Fibroblast of skin of left quadriceps (primary cell): ENCODE measurements around the gene SNRK.
"Not testable (repeated sequence)": the region's sequence is repeated elsewhere in the genome, so short reads cannot be mapped to it uniquely, and the experiment has no call there.

Experiments
- DNase-seq, 2 experiments: peaks; one replicate each; pipeline ENCODE4 v3.0.0-alpha.2; 2013; ENCODE audit warnings: low read depth in 2 of 2

The SNRK gene

GRCh38 chr3:43346978-43347749, 60.8 kb downstream of the SNRK start:
- no peak for DNase-seq

GRCh38 chr3:43347774-43348173, 61.4 kb downstream of the SNRK start:
- DNase-seq: no peak

DNA sequence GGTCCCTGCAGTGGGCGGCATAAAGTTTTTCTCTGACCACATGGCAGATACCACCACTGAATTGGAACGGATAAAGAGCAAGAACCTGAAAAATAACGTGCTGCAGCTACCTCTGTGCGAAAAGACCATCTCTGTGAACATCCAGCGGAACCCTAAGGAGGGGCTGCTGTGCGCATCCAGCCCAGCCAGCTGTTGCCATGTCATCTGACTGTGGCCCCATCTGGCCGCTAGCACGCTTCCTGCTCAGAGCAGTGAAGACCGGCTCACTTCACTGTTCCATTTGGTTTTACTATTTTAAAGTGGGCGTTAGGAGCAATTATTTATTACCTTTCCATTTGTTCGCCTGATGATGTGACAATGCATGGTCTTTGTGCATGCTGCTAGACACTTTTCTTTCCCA, 62.0 kb downstream of the SNRK start:
- DNase-seq: no peak

GRCh38 chr3:43348852-43349574, 62.7 kb downstream of the SNRK start:
- no peak for DNase-seq

GRCh38 chr3:43349716-43350115, 63.4 kb downstream of the SNRK start:
- DNase-seq: no peak

GRCh38 chr3:43353393-43353792, 67.1 kb downstream of the SNRK start:
- DNase-seq: no peak

- DNase-seq: no peak
Measured at GRCh38 chr3:43353923-43354670, 67.8 kb downstream of the SNRK start.

DNA sequence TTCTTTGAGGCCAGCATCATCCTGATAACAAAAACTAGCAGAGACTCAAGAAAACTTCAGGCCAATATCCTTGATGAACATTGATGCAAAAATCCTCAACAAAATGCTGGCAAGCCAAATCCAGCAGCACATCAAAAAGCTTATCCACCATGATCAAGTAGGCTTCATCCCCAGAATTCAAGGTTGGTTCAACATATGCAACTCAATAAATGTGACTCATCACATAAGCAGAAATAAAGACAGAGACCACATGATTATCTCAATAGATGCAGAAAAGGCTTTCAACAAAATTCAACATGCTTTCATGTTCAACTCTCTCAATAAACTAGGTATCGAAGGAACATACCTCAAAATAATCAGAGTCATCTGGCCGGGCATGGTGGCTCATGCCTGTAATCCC, 69.7 kb downstream of the SNRK start:
- DNase-seq: not testable (repeated sequence)

- DNase-seq: no peak
Measured at GRCh38 chr3:43361077-43361476, 74.7 kb downstream of the SNRK start.

GRCh38 chr3:43362183-43362582, 75.8 kb downstream of the SNRK start:
- no peak for DNase-seq

GRCh38 chr3:43362961-43363360, 76.6 kb downstream of the SNRK start:
- no peak for DNase-seq

- no peak for DNase-seq
Measured at GRCh38 chr3:43363621-43364266, 77.4 kb downstream of the SNRK start.

GRCh38 chr3:43364494-43364893, 78.2 kb downstream of the SNRK start:
- no peak for DNase-seq

DNA sequence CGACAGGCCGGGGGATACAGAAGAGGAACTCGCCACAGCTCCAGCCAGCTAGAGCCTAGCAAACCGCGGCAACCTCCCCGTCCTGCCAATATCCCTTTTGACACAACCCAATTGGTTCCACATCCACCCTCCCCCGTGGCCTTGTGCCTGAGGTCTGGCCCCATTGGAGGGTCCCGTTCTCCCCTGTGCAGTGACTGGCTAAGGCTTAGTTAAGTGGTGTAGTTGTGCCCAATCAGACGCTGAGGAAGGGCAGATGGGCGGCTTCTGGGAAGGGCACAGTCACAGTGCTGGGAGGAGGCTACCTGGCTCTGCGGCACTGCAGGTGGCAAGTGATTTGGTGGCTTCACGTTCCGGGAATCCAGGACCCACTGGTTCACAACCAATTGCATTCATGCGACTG, 78.6 kb downstream of the SNRK start:
- DNase-seq: no peak

DNA sequence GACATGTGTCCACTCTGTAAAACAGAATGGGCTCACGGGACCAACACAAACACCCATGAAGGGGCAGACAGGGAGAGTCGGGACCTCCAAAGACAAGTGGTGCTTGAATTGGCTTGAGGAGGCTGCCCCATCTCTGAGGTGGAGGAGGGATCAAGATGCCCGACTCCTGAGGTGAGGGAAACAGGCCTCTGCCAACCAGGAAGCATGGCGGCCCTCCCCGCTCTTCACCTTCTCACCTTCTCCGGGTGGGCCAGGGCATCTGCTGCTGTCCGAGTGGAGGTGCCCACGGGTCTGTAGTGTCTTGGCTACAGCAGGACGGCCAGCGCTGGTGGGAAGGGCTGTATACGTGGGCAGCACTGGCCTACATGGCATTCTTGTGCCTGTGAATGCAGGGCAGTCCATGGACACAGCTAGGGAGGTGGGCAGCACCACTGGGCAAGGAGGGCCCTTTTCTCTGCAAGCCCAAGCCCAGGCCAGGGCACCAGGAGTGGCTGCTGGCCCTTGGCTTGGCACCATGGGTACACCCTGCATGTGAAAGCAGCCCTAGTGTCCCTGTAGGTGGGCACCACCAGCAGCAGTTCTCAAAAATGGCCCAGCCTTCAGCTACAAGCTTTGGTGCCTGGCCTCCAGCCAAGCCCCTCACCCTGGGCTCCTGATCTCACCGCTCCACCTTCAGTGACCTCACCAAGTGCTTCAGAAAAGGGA, 79.4 kb downstream of the SNRK start:
- no peak for DNase-seq

DNA sequence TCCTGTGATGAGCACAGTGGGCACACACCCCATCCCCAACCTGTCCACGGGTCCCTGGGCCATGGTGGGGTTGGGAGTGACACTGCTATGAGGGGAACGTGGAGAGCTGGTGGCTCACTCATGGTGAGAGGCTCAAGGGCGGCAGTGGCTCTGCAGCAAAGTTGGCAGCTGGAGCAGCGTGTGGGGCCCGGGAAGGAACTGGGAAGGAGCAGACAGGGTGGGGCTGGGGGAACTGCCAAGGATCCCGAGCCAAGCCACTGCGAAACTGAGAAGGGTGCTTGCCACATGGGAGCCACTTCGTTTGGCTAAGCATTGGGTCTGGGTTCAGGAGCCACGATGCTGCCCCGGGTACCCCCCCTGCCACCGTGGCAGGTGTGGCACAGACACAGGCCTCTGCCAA, 80.1 kb downstream of the SNRK start:
- DNase-seq: no peak

DNA sequence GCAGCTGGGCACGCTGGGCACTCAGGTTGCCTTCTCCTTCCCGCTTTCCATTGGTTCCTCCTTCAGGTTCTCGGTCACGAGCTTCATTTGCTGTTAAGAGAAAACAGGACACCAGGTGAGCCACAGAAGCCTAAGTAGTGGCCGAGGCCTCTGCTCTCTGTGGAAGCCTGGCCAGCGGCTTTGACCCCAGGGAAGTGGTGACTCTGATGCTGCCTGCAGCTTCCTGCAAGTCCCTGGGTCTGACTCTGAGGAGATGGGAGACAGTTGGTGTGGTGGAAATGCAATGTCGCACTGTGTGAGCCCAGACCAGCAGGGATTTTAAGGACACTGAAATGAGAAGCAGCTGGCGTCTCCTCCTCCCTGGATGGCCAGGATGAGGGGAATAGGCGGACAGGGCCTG, 80.5 kb downstream of the SNRK start:
- DNase-seq: no peak

DNA sequence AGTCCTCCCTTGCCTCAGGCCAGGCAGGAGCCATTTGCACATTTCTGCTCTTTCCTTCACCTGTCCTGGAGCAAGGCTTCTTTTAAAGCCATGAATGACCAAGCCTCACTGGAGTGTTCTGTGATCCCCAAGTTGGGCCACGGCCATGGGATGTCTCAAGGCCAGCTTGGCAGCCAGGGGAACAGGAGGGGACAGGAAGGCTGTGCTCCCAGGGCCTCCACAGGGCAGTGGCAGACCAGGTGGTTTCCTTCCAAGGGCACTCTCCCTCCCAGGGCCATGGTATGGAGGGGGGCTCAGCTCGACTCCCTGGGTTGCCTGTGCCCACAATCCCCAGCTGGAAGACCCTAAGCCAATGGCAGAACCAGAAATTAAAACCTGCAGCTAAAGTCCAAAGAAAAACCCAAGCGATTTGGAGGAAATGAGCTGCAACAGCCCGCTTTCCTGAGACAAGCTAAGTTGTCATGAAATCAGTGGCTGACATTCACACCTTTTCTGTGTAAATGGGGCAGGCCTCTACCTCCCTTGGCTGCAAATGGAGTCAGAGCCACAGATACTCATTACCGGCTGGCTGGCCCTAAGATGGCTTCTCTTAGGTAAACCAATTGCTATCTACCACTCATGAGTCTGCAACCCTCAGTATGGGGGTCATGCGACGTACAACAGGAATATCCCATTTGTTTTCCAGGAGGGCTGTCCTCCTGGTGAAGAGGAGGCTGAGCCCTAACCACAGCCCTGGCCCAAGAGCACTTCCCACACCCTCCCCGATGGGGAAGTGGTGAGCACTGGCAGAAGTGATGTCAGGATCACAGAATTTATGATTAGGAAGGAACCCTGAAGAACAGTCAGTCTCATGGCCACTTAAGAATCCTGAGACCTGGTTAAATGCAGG, 83.3 kb downstream of the SNRK start:
- no peak for DNase-seq

DNA sequence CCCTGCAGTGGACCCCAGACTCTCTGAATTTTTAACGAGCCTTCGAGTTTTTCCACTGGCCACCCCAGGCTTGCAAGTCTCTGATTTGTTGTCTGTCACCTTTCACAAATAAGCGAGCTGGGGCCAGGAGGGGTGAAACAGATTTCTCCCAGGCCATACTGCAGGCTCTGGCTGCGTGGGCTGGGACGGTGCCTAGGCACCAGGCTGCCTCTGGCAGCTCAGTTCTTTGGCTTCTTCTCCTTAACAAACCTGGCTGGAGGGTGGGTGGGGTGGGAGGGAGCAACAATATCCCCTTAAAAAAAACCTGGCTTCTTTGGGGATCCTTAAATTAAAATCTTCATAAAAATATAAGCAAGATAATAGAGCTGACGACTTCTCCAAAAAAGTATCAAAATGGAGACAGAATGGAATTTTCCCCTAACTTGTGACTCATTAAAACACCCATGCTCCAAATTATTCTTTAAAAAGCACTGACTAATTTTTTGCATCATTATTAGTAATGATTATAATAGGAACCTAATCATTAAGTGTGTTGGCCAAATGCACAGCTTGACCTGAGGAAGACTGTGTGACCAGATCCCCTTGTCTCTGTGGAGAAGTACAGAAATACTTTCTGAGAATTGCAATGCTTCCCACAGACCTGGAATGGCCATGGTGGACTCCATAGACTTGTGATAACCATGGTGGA, 84.1 kb downstream of the SNRK start:
- DNase-seq: no peak

DNA sequence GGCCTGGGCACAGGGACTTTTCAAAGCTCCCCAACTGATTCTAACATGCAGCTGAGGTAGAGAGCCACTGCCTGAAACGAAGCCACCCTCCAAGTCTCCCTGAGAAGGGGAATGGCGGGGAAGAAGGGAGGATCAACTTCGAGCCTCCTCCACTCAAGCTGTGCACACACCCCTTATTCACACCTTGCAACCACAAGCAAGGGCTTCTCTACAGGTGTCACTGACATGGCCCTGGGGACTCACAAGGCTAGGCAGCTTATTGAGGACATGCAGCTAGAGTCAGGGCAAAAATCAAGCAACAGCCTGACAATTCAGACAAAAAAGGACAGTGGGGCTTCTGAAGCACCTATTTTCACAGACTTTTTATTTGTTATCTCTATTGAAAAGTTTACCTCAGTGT, 85.2 kb downstream of the SNRK start:
- no peak for DNase-seq
